ENCODE results near the gene SSBP3.

GRCh38 chr1:54302549-54302948 is 103.6 kb downstream of the SSBP3 start:
- TF ChIP-seq CTCF (IDR thresholded peaks at IDR 0.05) (no peak), POLR2A (IDR thresholded peaks at IDR 0.05) (no peak), EP300 (IDR thresholded peaks at IDR 0.05; ENCODE audit: low read depth) (no peak)
